AG09319 (cell line): ENCODE results near the gene TSHR.
"Not testable (repeated sequence)": the region's sequence is repeated elsewhere in the genome, so short reads cannot be mapped to it uniquely, and the experiment has no call there.

Source experiments
- DNase-seq: peaks from one replicate; pipeline ENCODE4 v3.0.0-alpha.2; 2010; ENCODE audit warnings: low read depth; ENCODE audit errors: extremely low read depth
- TF ChIP-seq, protein P1 (sequence below): IDR thresholded peaks from 2 replicates; pipeline ENCODE4 v1.5.1; 2011; ENCODE audit warnings: low read depth, mild to moderate bottlenecking, inconsistent platforms, low read length, moderate library complexity

The TSHR gene

DNA sequence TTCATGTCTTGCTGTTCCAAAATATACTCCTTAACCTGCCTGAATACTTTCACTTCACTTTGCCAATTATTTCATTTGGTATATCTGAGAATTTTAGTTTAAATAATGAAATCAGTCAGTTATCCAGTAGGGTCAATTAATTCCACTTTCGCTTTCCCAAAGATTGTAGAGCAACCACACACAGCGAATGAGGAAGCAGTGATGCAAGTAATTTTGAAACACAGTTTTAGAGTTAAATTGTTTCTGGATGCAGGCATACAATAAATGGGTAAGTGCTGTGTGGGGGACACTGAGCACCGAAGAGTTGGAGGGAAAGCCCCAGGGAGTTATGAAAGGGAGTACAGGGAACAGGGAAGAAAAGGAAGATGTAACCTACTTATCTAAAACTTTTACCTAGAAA lies 62.8 kb downstream of the TSHR start:
- TF ChIP-seq, protein P1, sequence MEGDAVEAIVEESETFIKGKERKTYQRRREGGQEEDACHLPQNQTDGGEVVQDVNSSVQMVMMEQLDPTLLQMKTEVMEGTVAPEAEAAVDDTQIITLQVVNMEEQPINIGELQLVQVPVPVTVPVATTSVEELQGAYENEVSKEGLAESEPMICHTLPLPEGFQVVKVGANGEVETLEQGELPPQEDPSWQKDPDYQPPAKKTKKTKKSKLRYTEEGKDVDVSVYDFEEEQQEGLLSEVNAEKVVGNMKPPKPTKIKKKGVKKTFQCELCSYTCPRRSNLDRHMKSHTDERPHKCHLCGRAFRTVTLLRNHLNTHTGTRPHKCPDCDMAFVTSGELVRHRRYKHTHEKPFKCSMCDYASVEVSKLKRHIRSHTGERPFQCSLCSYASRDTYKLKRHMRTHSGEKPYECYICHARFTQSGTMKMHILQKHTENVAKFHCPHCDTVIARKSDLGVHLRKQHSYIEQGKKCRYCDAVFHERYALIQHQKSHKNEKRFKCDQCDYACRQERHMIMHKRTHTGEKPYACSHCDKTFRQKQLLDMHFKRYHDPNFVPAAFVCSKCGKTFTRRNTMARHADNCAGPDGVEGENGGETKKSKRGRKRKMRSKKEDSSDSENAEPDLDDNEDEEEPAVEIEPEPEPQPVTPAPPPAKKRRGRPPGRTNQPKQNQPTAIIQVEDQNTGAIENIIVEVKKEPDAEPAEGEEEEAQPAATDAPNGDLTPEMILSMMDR = no peak
- no peak for DNase-seq

DNA sequence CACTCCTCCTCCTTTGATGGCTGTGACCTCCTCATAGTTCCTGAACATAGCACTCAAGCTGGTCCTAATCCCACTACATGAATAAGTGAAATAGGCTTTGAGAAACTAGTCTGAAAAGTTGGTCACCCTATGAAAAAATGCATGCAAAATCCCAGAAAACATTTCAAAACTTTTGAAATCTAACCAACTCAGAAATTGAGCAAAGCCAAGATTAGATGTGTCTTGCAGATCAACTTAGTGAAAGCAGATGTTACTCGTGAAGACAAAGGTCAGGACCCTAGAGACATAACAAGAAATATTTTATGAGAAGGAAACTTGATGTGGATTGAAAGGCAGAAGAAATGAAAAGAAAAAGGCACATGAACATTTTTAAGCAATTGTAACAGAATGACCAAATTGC lies 63.3 kb downstream of the TSHR start:
- TF ChIP-seq, protein P1 = no peak
- DNase-seq = no peak

DNA sequence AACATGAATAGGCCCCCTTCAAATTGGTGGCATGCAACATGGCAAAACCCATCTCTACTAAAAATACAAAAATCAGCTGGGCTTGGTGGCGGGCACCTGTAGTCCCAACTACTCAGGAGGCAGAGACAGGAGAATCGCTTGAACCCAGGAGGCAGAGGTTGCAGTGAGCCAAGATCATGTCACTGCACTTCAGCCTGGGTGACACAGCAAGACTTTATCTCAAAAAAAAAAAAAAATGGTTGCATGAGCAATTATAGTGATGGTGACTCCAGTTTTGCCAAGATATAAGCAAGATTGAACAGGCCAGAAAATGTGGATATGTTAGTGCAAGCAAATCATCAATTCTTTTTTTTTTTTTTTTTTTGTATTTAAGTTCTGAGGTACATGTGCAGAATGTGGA lies 63.7 kb downstream of the TSHR start:
- not testable (repeated sequence) for DNase-seq

DNA sequence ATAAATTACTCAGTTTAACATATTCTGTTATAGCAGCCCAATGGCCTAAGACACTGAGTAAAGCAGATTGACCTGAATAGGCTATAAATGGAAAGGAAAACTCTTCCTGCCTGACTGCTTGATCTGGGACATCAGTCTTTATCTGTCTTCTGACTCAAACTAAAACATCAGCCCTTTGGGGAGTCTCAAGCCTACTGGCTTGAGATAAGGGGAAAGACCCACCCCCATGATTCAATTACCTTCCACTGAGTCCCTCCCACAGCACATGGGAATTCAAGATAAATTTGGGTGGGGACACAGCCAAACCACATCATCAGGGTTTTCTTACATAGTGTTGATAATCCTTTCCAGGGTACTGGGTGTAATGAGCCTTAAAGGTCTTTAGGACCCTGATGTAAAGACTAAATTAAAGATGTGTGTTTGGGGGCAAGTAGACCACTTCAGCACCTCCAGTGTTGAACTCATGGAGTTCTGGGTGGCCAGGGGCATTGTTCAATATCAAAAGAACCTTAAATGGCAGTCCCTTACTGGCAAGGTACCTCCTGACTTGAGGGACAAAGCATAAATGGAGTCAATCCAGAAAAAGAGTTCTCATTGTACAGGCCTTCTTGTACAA lies 67.8 kb downstream of the TSHR start:
- TF ChIP-seq, protein P1 = no peak
- DNase-seq = no peak

DNA sequence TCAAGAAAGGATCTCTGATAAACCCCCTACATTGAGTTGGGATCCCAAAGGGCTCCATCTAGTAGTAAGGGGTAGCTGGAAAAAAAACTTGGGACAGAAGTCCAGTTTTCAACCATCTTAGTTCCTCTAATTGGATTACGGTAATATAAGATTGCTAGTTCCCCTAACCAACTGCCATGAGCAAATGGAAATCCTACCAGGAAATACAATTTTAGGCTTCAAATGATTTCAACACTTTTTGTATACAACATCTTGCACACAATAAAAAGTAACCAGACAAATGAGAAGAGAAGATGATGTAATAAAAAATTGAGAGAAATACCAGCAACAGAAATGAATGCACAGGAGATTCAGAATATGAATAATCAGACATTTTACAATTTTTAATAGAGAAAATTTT lies 73.0 kb downstream of the TSHR start:
- DNase-seq = no peak
- TF ChIP-seq, protein P1 = no peak

DNA sequence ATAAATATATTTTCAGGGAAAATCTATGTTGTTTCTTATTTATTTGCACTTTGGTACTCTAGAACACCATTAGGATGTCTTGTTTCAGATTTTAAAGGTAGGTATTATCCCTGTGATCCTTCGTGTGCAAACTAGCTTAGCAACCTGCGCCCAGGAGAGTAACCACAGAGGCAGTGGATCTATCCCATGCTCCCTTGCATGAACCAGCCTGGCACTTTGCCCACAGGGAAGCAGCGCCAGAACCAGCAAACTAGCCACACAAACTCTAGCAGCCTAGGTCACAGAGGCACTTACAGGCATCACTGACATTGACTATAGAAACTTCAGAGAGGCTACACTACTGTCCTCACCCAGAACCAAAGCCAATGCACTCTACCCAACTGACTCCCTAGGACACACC lies 76.1 kb downstream of the TSHR start:
- TF ChIP-seq, protein P1 = no peak
- DNase-seq = no peak

DNA sequence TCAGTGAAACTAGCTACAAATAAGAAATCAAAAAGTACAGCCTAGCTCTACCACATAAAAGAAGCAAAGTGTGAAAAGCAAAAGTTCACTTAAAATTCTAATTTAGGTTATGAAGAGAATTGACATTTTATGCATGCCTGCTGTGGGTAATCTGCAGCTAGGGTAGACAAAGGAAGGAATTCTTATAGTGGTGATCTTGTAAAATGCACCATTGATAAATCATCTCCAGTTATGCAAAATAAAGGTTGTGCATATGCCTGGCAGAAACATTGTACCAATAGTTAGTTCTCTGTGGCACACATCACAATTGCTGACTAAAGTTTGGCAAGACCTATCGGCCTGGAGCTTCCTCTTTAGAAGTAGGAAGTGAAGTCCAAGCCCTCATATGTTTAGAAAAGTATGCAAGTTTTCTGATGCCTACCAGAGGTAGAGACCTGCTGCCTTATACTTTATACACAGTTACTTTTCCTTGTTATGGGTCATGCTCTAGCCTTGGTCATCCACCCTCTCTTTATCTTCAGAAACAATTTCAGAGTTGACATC lies 78.3 kb downstream of the TSHR start:
- DNase-seq = no peak
- TF ChIP-seq, protein P1 = no peak

DNA sequence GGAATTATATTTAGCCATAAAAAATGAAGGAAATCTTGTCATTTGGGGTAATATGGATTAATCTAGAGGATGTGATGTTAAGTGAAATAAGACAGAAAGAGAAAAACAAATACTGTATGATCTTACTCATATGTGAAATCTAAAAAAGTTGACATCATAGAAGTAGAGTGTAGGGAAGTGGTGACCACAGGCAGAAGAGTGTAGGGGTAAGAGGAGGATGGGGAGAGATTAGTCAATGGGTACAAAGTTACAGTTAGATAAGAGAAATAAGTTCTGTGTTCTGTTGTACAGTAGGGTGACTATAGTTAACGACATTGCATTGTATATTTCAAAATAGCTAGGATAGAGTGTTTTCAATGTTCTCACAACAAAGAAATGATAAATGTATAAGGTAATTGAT lies 87.0 kb downstream of the TSHR start:
- DNase-seq = no peak

More for the DNA sequence above, 87.0 kb downstream of the TSHR start:
- TF ChIP-seq, protein P1 = no peak
